Measurements from ENCODE around the gene FRMPD4. TPM values are rescaled to one million over a fixed set of nuclear protein-coding genes. Genes with fewer than 3 reads are reported as not detected.

FRMPD4 gene
- total RNA-seq, 1 experiment from 2014 or later, result not detected

GRCh38 chrX:12657881-12658280 lies 519.6 kb downstream of the FRMPD4 start:
- H3K79me2 ChIP-seq (ENCODE audit: low read depth), result no peaks in the 10 kb centered on the region
- no TSS peak for BruUV-seq (replicated peaks)
- no peak for TF ChIP-seq EZH2 (IDR thresholded peaks at IDR 0.05; ENCODE audit: low read depth)
- no peak for TF ChIP-seq CTCF (conservative IDR thresholded peaks at IDR 0.05)
- no peaks in the 10 kb centered on the region for H3K9me3 ChIP-seq (ENCODE audit: insufficient read depth, low read depth)
- POLR2A ChIA-PET (ENCODE audit: unreplicated experiment), result no interaction called here
- H3K27me3 ChIP-seq (ENCODE audit: insufficient read depth, low read depth), result no peaks in the 10 kb centered on the region
- DNase-seq, result no peak
- no peaks in the 10 kb centered on the region for H3F3A ChIP-seq (ENCODE audit: insufficient read depth, low read depth)
- no peaks in the 10 kb centered on the region for H3K9me2 ChIP-seq (ENCODE audit: insufficient read depth)
- CTCF ChIA-PET, result no interaction called here
- no peaks in the 10 kb centered on the region for H3K4me1 ChIP-seq (replicated peaks; ENCODE audit: insufficient read depth)
- H3K27ac ChIP-seq, result no peak overlapping the region
- H3K36me3 ChIP-seq (ENCODE audit: low read depth), result no peaks in the 10 kb centered on the region
- no peak overlapping the region for H2AFZ ChIP-seq
- no peak overlapping the region for H3K4me2 ChIP-seq
- intact Hi-C loops (cut with micrococcal nuclease; ENCODE audit: unreplicated experiment), result no loop called here
- H3K4me3 ChIP-seq, result no peak overlapping the region
- no peaks in the 10 kb centered on the region for H4K20me1 ChIP-seq (ENCODE audit: insufficient read depth)

GRCh38 chrX:12661464-12661863 lies 523.2 kb downstream of the FRMPD4 start:
- Histone ChIP-seq H3K27me3 (ENCODE audit: insufficient read depth, low read depth) (no peaks in the 10 kb centered on the region), H3K4me1 (replicated peaks; ENCODE audit: insufficient read depth) (no peaks in the 10 kb centered on the region), H3K79me2 (ENCODE audit: low read depth) (no peaks in the 10 kb centered on the region), H3K27ac (no peak overlapping the region), H3K9me3 (ENCODE audit: insufficient read depth, low read depth) (no peaks in the 10 kb centered on the region), H3K4me2 (no peak overlapping the region), H2AFZ (no peak overlapping the region), H3K9me2 (ENCODE audit: insufficient read depth) (no peaks in the 10 kb centered on the region), H3K36me3 (ENCODE audit: low read depth) (no peaks in the 10 kb centered on the region), H4K20me1 (ENCODE audit: insufficient read depth) (no peaks in the 10 kb centered on the region), H3F3A (ENCODE audit: insufficient read depth, low read depth) (no peaks in the 10 kb centered on the region), H3K4me3 (no peak overlapping the region)
- ChIA-PET POLR2A (ENCODE audit: unreplicated experiment) (no interaction called here), CTCF (no interaction called here)
- no peak for DNase-seq
- no TSS peak for BruUV-seq (replicated peaks)
- intact Hi-C loops (cut with micrococcal nuclease; ENCODE audit: unreplicated experiment), result no loop called here
- no peak for TF ChIP-seq EZH2 (IDR thresholded peaks at IDR 0.05; ENCODE audit: low read depth)
- no peak for TF ChIP-seq CTCF (conservative IDR thresholded peaks at IDR 0.05)

- ChIA-PET POLR2A (ENCODE audit: unreplicated experiment) (no interaction called here), CTCF (interaction anchor here (0.6 kb wide), 1 partner anchor 898 kb away, joined by 7 read pairs; no protein-coding TSS in a partner anchor)
- Histone ChIP-seq H3K27ac (no peak overlapping the region), H3K36me3 (ENCODE audit: low read depth) (no peaks in the 10 kb centered on the region), H3K27me3 (ENCODE audit: insufficient read depth, low read depth) (no peaks in the 10 kb centered on the region), H3K4me2 (no peak overlapping the region), H3K9me3 (ENCODE audit: insufficient read depth, low read depth) (no peaks in the 10 kb centered on the region), H3K79me2 (ENCODE audit: low read depth) (no peaks in the 10 kb centered on the region), H3K4me3 (no peak overlapping the region), H3K9me2 (ENCODE audit: insufficient read depth) (no peaks in the 10 kb centered on the region), H3K4me1 (replicated peaks; ENCODE audit: insufficient read depth) (no peaks in the 10 kb centered on the region), H3F3A (ENCODE audit: insufficient read depth, low read depth) (no peaks in the 10 kb centered on the region), H2AFZ (no peak overlapping the region), H4K20me1 (ENCODE audit: insufficient read depth) (no peaks in the 10 kb centered on the region)
- no TSS peak for BruUV-seq (replicated peaks)
- intact Hi-C loops (cut with micrococcal nuclease; ENCODE audit: unreplicated experiment), result no loop called here
- no peak for DNase-seq
- no peak for TF ChIP-seq EZH2 (IDR thresholded peaks at IDR 0.05; ENCODE audit: low read depth)
- TF ChIP-seq CTCF (conservative IDR thresholded peaks at IDR 0.05), result no peak
Observed at GRCh38 chrX:12672367-12673106, 534.3 kb downstream of the FRMPD4 start.

Data from PC-9 (cell line).